ENCODE measurements around the gene MED8.

MED8 gene

DNA sequence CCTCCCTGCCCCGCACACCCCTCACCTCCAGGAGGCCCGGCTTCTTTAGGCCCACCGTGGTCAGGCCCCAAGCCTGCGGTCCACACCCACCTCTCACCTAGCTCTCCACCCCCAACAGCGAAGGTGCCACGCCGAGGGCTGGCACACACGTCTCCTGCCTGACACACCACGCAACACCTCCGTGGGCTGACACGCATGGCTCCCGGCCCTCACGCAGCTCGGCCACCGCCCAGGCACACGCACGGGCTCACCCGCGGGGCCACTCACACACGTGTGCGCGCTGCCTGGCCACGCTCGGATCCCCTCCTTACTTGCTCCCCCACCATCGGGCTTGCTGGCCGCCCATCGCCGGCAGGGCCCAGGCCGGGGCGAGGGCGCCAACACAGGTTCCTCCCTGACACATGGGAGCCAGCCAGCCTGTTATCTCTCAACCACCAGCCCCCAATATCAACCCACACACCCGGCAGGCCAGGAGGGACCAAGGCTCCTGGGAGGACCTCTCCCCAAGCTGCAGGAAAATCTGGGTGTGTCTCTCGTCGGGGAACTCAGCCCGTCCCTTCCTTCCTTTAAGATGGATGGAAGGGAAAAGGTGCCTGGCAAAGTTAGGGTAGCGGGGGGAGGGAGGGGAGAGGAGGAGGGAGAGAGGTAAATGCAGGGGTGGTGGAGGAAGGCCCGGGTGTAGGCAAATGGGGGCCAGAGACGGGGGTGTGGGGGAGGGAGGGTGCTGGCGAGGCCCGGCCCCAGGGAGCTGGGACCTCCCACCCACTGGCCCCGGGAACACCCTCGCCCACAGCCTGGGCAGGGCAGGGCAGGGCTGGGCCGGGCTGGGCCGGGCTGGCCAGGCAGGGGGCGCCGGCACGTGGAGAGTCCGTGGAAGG lies 22.3 kb downstream of the MED8 start:
- Histone ChIP-seq H3K9ac (peak overlapping the region; percentile 87), H3K4me3 (IDR thresholded peaks at IDR 0.05; ENCODE audit: insufficient read depth, low read depth, low read length) (peak overlapping the region; percentile 85), H3K36me3 (ENCODE audit: insufficient read depth) (no peaks in the 10 kb centered on the region), H3K27ac (peak overlapping the region; percentile 59), H3K4me2 (peak overlapping the region; percentile 96), H3K79me2 (ENCODE audit: insufficient read depth, low read depth) (peaks cover 19% of the 10 kb centered on the region; the same call in 1 of the 2 replicates), H3K27me3 (ENCODE audit: insufficient read depth, low read depth) (no peaks in the 10 kb centered on the region), H4K20me1 (ENCODE audit: insufficient read depth) (no peaks in the 10 kb centered on the region), H2AFZ (ENCODE audit: low read depth) (peak overlapping the region; percentile 52), H3K4me1 (ENCODE audit: low read depth, poor library complexity, severe bottlenecking) (peaks cover 13% of the 10 kb centered on the region)
- TF ChIP-seq, protein P1, sequence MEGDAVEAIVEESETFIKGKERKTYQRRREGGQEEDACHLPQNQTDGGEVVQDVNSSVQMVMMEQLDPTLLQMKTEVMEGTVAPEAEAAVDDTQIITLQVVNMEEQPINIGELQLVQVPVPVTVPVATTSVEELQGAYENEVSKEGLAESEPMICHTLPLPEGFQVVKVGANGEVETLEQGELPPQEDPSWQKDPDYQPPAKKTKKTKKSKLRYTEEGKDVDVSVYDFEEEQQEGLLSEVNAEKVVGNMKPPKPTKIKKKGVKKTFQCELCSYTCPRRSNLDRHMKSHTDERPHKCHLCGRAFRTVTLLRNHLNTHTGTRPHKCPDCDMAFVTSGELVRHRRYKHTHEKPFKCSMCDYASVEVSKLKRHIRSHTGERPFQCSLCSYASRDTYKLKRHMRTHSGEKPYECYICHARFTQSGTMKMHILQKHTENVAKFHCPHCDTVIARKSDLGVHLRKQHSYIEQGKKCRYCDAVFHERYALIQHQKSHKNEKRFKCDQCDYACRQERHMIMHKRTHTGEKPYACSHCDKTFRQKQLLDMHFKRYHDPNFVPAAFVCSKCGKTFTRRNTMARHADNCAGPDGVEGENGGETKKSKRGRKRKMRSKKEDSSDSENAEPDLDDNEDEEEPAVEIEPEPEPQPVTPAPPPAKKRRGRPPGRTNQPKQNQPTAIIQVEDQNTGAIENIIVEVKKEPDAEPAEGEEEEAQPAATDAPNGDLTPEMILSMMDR (conservative IDR thresholded peaks at IDR 0.05; ENCODE audit: low read depth, low read length), result no peak

DNA sequence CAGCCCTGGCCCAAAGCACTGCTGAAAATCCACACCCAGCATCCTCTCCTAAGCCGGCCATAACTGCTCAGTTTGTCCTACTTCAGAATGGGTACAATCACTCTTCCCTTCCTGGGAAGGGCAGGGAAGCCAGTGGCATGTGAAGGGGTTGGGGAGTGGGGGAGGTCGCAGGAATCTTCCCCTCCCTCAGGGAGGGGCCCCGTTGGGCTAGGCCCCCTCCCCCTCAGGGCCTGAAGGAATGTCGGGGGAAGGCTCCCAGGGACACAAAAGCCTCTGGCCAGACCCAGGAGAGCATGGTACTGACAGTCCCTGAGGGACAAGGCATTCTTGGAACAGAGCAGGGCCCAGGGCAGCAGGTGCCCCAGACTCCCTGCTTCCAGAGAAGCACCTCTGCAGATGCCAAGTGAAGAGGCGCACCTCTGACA lies 23.0 kb downstream of the MED8 start:
- no peaks in the 10 kb centered on the region for H3K27me3 ChIP-seq (ENCODE audit: insufficient read depth, low read depth)
- H3K27ac ChIP-seq, result peak overlapping the region; percentile 59; the same call in 1 of the 2 replicates
- TF ChIP-seq, protein P1 (conservative IDR thresholded peaks at IDR 0.05; ENCODE audit: low read depth, low read length), result no peak
- no peaks in the 10 kb centered on the region for H3K36me3 ChIP-seq (ENCODE audit: insufficient read depth)
- H3K4me1 ChIP-seq (ENCODE audit: low read depth, poor library complexity, severe bottlenecking), result peaks cover 13% of the 10 kb centered on the region
- peaks cover 19% of the 10 kb centered on the region; the same call in 1 of the 2 replicates for H3K79me2 ChIP-seq (ENCODE audit: insufficient read depth, low read depth)
- H4K20me1 ChIP-seq (ENCODE audit: insufficient read depth), result no peaks in the 10 kb centered on the region
- peak overlapping the region; percentile 96 for H3K4me2 ChIP-seq
- H3K4me3 ChIP-seq (IDR thresholded peaks at IDR 0.05; ENCODE audit: insufficient read depth, low read depth, low read length), result no peak overlapping the region
- no peak overlapping the region for H2AFZ ChIP-seq (ENCODE audit: low read depth)
- peak overlapping the region; percentile 87 for H3K9ac ChIP-seq

DNA sequence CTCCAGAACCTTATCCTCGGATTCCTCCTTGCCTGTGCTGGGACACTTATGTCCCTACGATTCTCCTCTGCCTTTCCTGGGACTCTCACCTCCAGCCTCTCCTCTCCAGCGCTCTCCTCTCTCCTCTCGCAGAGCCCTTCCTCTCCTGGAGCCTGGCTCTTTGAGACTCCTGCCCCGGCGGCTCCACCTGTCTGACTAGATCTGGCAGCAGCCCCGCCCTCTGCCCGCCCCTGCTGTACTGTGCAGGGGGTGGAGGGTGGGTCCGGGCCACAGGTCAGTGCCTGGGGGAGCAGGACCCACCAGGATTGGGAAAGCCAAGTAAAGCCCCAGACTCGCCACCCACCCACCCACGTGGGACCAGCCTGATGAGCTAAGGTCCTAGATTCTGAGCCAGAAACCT lies 23.4 kb downstream of the MED8 start:
- Histone ChIP-seq H3K27ac (no peak overlapping the region), H3K4me2 (peak overlapping the region; percentile 96), H3K4me3 (IDR thresholded peaks at IDR 0.05; ENCODE audit: insufficient read depth, low read depth, low read length) (no peak overlapping the region), H3K27me3 (ENCODE audit: insufficient read depth, low read depth) (no peaks in the 10 kb centered on the region), H4K20me1 (ENCODE audit: insufficient read depth) (no peaks in the 10 kb centered on the region), H3K36me3 (ENCODE audit: insufficient read depth) (no peaks in the 10 kb centered on the region), H3K9ac (peak overlapping the region; percentile 87; the same call in 1 of the 2 replicates), H3K4me1 (ENCODE audit: low read depth, poor library complexity, severe bottlenecking) (peaks cover 13% of the 10 kb centered on the region), H2AFZ (ENCODE audit: low read depth) (no peak overlapping the region), H3K79me2 (ENCODE audit: insufficient read depth, low read depth) (peaks cover 19% of the 10 kb centered on the region; the same call in 1 of the 2 replicates)
- TF ChIP-seq, protein P1 (conservative IDR thresholded peaks at IDR 0.05; ENCODE audit: low read depth, low read length), result no peak

DNA sequence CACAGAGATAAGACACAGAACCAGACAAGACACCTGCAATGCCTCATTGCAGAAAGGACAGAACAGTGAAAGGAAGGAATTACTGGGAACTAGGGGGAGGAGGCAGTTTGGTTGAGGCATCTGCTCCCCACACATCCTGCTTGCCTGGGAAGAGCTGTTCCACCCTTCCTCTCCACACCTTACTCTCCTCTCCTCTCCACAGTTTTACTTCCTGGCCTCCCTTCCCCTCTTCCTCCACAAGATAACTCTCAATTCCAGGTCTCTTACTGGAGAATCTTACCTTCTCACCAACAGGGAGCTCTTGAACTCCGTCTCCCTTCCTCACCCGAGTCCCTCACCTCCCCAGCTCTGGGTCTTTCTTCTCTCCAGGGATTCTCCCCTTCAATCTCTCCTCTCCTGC lies 23.9 kb downstream of the MED8 start:
- H3K27me3 ChIP-seq (ENCODE audit: insufficient read depth, low read depth), result no peaks in the 10 kb centered on the region
- H3K4me3 ChIP-seq (IDR thresholded peaks at IDR 0.05; ENCODE audit: insufficient read depth, low read depth, low read length), result no peak overlapping the region
- H3K79me2 ChIP-seq (ENCODE audit: insufficient read depth, low read depth), result peaks cover 22% of the 10 kb centered on the region
- no peak overlapping the region for H3K9ac ChIP-seq
- no peak overlapping the region for H3K4me2 ChIP-seq
- TF ChIP-seq, protein P1 (conservative IDR thresholded peaks at IDR 0.05; ENCODE audit: low read depth, low read length), result no peak
- H3K36me3 ChIP-seq (ENCODE audit: insufficient read depth), result no peaks in the 10 kb centered on the region
- H4K20me1 ChIP-seq (ENCODE audit: insufficient read depth), result no peaks in the 10 kb centered on the region
- H3K4me1 ChIP-seq (ENCODE audit: low read depth, poor library complexity, severe bottlenecking), result peaks cover 17% of the 10 kb centered on the region
- no peak overlapping the region for H3K27ac ChIP-seq
- no peak overlapping the region for H2AFZ ChIP-seq (ENCODE audit: low read depth)

Measured in KMS-11 (cell line).